Endothelial cell of umbilical vein (primary cell): Measurements from ENCODE around the gene HYOU1. TPM values are rescaled to one million over a fixed set of nuclear protein-coding genes. Genes with fewer than 3 reads are reported as not detected.
A peak's percentile ranks its signal among the peaks of the same experiment; 100 is the strongest.

ENCODE experiments used
- BruUV-seq: library from RNA; stranded (reverse); fragments of 400-500 nt; replicated peaks from 2 replicates; lab custom pipeline; 2021; lab: Mats Ljungman, UMichigan
- CTCF ChIA-PET: fragments of 300-600, 350-600 bp; sonication (Branson Sonifier 250); formaldehyde crosslinking; loops from one replicate; lab custom pipeline; 2021; ENCODE audit warnings: antibody characterized with exemption, inconsistent platforms; lab: Charles Lee
- POLR2A ChIA-PET: fragments of 300-600, 350-600 bp; sonication (Branson Sonifier 250); formaldehyde crosslinking; loops from one replicate; lab custom pipeline; 2021; ENCODE audit warnings: antibody characterized with exemption, inconsistent platforms; lab: Charles Lee
- DNase-seq: peaks from one replicate; pipeline ENCODE4 v3.0.0-alpha.2; 2011; ENCODE audit warnings: low read depth, low spot score
- FAIRE-seq: peaks from 2 replicates; lab custom pipeline; 2011; peaks lifted over from hg19 to GRCh38; lab: Jason Lieb, UNC
- H2AFZ ChIP-seq: 2 replicates; pipeline ENCODE4 v1.6.0; 2012; ENCODE audit warnings: low read depth, low read length, control low read depth, inconsistent platforms
- H3K27ac ChIP-seq: 2 replicates; pipeline ENCODE4 v1.5.1; 2011; ENCODE audit warnings: low read depth, mild to moderate bottlenecking, control low read depth, low read length, moderate library complexity; ENCODE audit not compliant: insufficient read depth
- H3K27me3 ChIP-seq, 2 experiments: 2 replicates each; pipeline versions ENCODE4 v1.6.0 to v1.6.1; 2011; ENCODE audit warnings: low read length in 2 of 2, mixed read lengths in 1 of 2; ENCODE audit not compliant: control insufficient read depth in 2 of 2, insufficient read depth in 2 of 2
- H3K36me3 ChIP-seq, 2 experiments: 2 replicates in 1 of 2; 3 replicates in 1 of 2; pipeline ENCODE4 v1.5.1; 2011; ENCODE audit warnings: low read length in 2 of 2, mild to moderate bottlenecking in 1 of 2, moderate library complexity in 1 of 2; ENCODE audit not compliant: control insufficient read depth in 2 of 2, insufficient read depth in 2 of 2; ENCODE audit errors: extremely low read depth in 1 of 2
- H3K4me1 ChIP-seq: 3 replicates; pipeline ENCODE4 v1.5.1; 2011; ENCODE audit warnings: mild to moderate bottlenecking, low read length; ENCODE audit not compliant: control insufficient read depth, insufficient read depth; ENCODE audit errors: extremely low read depth
- H3K4me2 ChIP-seq: 2 replicates; pipeline ENCODE4 v1.6.1; 2011; ENCODE audit warnings: low read length, control low read depth, mixed read lengths; ENCODE audit not compliant: insufficient read depth
- H3K4me3 ChIP-seq, 3 experiments: fragments of 200-600 bp in 1 of 3; sonication (generic), shearing (Covaris generic) in 1 of 3; replicated peaks in 1 of 3; 2 replicates each; pipeline ENCODE4 v1.5.1; 2011 to 2016; ENCODE audit warnings: control low read depth in 3 of 3, low read length in 3 of 3, mild to moderate bottlenecking in 2 of 3, inconsistent platforms in 1 of 3, low read depth in 1 of 3, moderate library complexity in 1 of 3; ENCODE audit not compliant: insufficient read depth in 1 of 3
- H3K79me2 ChIP-seq: 2 replicates; pipeline ENCODE4 v1.6.0; 2012; ENCODE audit warnings: low read length, inconsistent platforms; ENCODE audit not compliant: control insufficient read depth, insufficient read depth
- H3K9ac ChIP-seq: replicated peaks from 2 replicates; pipeline ENCODE3; 2011; ENCODE audit warnings: low read length, control low read depth; ENCODE audit not compliant: insufficient read depth; ENCODE audit errors: extremely low read depth
- H3K9me1 ChIP-seq: replicated peaks from 3 replicates; pipeline ENCODE4 v1.6.0; 2011; ENCODE audit warnings: mild to moderate bottlenecking, low read length; ENCODE audit not compliant: control insufficient read depth, insufficient read depth; ENCODE audit errors: extremely low read depth
- H3K9me3 ChIP-seq: replicated peaks from 2 replicates; pipeline ENCODE4 v1.5.1; 2012; ENCODE audit warnings: low read length, inconsistent platforms; ENCODE audit not compliant: control insufficient read depth, insufficient read depth
- H4K20me1 ChIP-seq: replicated peaks from 2 replicates; pipeline ENCODE3; 2011; ENCODE audit warnings: mild to moderate bottlenecking, low read length; ENCODE audit not compliant: control insufficient read depth, insufficient read depth; ENCODE audit errors: extremely low read depth
- CTCF ChIP-seq, 2 donors: IDR thresholded peaks; 1 replicate in 1 of 2; 2 replicates in 1 of 2; pipeline ENCODE4 v1.5.1; 2011; ENCODE audit warnings: low read length in 2 of 2, mild to moderate bottlenecking in 2 of 2, moderate library complexity in 2 of 2, control low read depth in 1 of 2, inconsistent platforms in 1 of 2, low read depth in 1 of 2; ENCODE audit not compliant: insufficient read depth in 1 of 2; ENCODE audit errors: extremely low read depth in 1 of 2
- EZH2 ChIP-seq: IDR thresholded peaks from 2 replicates; pipeline ENCODE4 v1.6.1; 2012; ENCODE audit warnings: borderline replicate concordance, low read depth, mild to moderate bottlenecking, moderate library complexity, low read length, inconsistent platforms; ENCODE audit not compliant: severe bottlenecking
- FOS ChIP-seq: IDR thresholded peaks from 2 replicates; pipeline ENCODE4 v1.6.1; 2011; ENCODE audit warnings: mild to moderate bottlenecking, low read length, moderate library complexity, borderline replicate concordance; ENCODE audit not compliant: insufficient read depth
- GATA2 ChIP-seq: IDR thresholded peaks from 2 replicates; pipeline ENCODE4 v1.7.0; 2011; ENCODE audit warnings: low read depth, mild to moderate bottlenecking, moderate library complexity, mixed read lengths, low read length; ENCODE audit not compliant: insufficient read length, insufficient read depth
- JUN ChIP-seq: IDR thresholded peaks from 2 replicates; pipeline ENCODE4 v1.6.1; 2011; ENCODE audit warnings: borderline replicate concordance, low read depth; ENCODE audit not compliant: insufficient read length, insufficient read depth
- MAX ChIP-seq: IDR thresholded peaks from 2 replicates; pipeline ENCODE4 v1.6.1; 2011; ENCODE audit not compliant: insufficient read depth, insufficient read length
- MYC ChIP-seq: IDR thresholded peaks from one replicate; pipeline ENCODE4 v1.6.1; 2011; ENCODE audit warnings: mild to moderate bottlenecking, low read depth, low read length
- POLR2A ChIP-seq: IDR thresholded peaks from 2 replicates; pipeline ENCODE4 v1.6.1; 2012; ENCODE audit warnings: low read depth, mild to moderate bottlenecking, control low read depth, low read length
- POLR2AphosphoS5 ChIP-seq: IDR thresholded peaks from 2 replicates; pipeline ENCODE4 v1.6.1; 2012; ENCODE audit warnings: low read depth, mild to moderate bottlenecking, control low read depth, low read length, moderate library complexity; ENCODE audit not compliant: insufficient read depth
- dilution Hi-C: fragments of 300-500 bp; cut with MboI; formaldehyde crosslinking; loops from one replicate; pipeline ENCODE4 v1.15.0; 2019; ENCODE audit warnings: low sequenced_read_pairs; ENCODE audit not compliant: extremely low pct_ligation_motif_present
- intact Hi-C: fragments of 100-400 bp; cut with micrococcal nuclease; formaldehyde crosslinking; loops from one replicate; pipeline ENCODE4 v1.10.0; 2022
- polyA plus RNA-seq, 4 experiments: library from polyadenylated mRNA; depleted of rRNA in 3 of 4; stranded (reverse) in 3 of 4; unstranded in 1 of 4; fragments of >200 nt; gene quantifications; 2 replicates each; pipeline versions ENCODE4 v1.2.1 to v1.2.3, GENCODE V29; 2011 to 2012; ENCODE audit warnings: missing spikeins in 1 of 4
- total RNA-seq: library from RNA; stranded (reverse); gene quantifications from 2 replicates; pipeline ENCODE4 v1.2.3, GENCODE V29; 2021

The HYOU1 gene
- total and polyA plus RNA-seq, 2 donors (not counting 3 experiments of a cell fraction or from before 2014, with no cell fraction given): 302 to 318 TPM

GRCh38 chr11:119091178-119091577, 34.2 kb upstream of the HYOU1 start:
- intact Hi-C loops (no loop called here), dilution Hi-C loops (no loop called here)
- H4K20me1 ChIP-seq: peaks cover 2% of the 10 kb centered on the region
- peaks cover 2 to 3% of the 10 kb centered on the region in 2 experiments for H3K36me3 ChIP-seq
- H3K79me2 ChIP-seq: peaks cover 33% of the 10 kb centered on the region
- ChIA-PET POLR2A (interaction anchor here (0.8 kb wide), 1 partner anchor 11 kb away, joined by 3 read pairs; no protein-coding TSS in a partner anchor), CTCF (interaction anchor here (1.8 kb wide), 1 partner anchor 23 kb away, joined by 3 read pairs; the partner anchor contains the start of gene VPS11)
- BruUV-seq: no TSS peak
- H3K4me1 ChIP-seq: peaks cover 21% of the 10 kb centered on the region
- no peaks in the 10 kb centered on the region for H3K27me3 ChIP-seq
- no peak overlapping the region for H3K4me3 ChIP-seq
- no peak overlapping the region for H3K4me2 ChIP-seq
- no peak overlapping the region for H3K27ac ChIP-seq
- TF ChIP-seq POLR2AphosphoS5: no peak
- peak; percentile 55 for TF ChIP-seq POLR2A
- H3K9ac ChIP-seq: no peak overlapping the region
- H3K9me3 ChIP-seq: no peaks in the 10 kb centered on the region
- DNase-seq (no peak), FAIRE-seq (no peak)
- no peak overlapping the region for H2AFZ ChIP-seq
- H3K9me1 ChIP-seq: no peaks in the 10 kb centered on the region

GRCh38 chr11:119089319-119089718, 32.3 kb upstream of the HYOU1 start:
- BruUV-seq: no TSS peak
- no peaks in the 10 kb centered on the region for H3K9me3 ChIP-seq
- H3K4me3 ChIP-seq: no peak overlapping the region
- no peaks in the 10 kb centered on the region for H3K27me3 ChIP-seq
- FAIRE-seq (no peak), DNase-seq (no peak)
- dilution Hi-C loops (no loop called here), intact Hi-C loops (loop anchor here (5.0 kb wide), 1 partner anchor 177 kb away; no protein-coding TSS in a partner anchor)
- H4K20me1 ChIP-seq: peaks cover 2% of the 10 kb centered on the region
- ChIA-PET CTCF (no interaction called here), POLR2A (no interaction called here)
- no peak overlapping the region for H3K4me2 ChIP-seq
- H2AFZ ChIP-seq: no peak overlapping the region
- peaks cover 27% of the 10 kb centered on the region for H3K4me1 ChIP-seq
- peaks cover 29% of the 10 kb centered on the region for H3K79me2 ChIP-seq
- H3K9me1 ChIP-seq: no peaks in the 10 kb centered on the region
- no peak overlapping the region for H3K27ac ChIP-seq
- TF ChIP-seq CTCF (IDR thresholded peaks at IDR 0.05; ENCODE audit: extremely low read depth in 1 of 2, insufficient read depth in 1 of 2, low read depth in 1 of 2, low read length in 2 of 2) (no peak), JUN (no peak), MYC (no peak), FOS (no peak), MAX (no peak), GATA2 (no peak), POLR2AphosphoS5 (no peak), EZH2 (no peak), POLR2A (no peak)
- peaks cover 2 to 3% of the 10 kb centered on the region in 2 experiments for H3K36me3 ChIP-seq
- H3K9ac ChIP-seq: no peak overlapping the region
